Measurements from ENCODE around the gene LAMB1.

DNA sequence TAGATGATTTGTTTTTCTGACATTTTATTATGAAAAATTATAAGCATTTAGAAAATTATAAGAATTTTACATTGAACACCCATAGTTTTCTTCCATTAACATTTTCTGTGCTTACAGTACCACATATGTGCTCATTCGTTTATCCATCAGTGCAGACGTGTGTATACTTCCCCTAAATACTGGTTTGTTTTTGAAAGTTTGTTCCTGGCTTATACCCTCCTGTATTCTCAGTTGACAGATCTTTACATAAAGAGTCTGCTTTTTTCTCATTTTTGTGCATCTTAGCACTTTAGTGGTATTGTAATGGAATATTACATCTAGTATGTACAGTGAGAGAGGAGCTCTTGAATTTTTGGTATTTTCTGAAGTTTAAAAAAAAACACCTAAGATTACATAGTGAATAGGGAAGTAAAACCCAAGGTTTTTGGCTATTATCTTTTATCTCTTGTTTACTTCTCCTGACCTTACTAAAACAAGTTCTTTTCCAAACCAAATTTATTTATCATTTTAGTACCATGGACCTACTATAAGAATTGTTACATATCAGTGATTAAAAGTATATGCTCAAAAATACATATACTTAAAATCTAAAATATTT is 103.9 kb downstream of the LAMB1 start:
- TF ChIP-seq, protein P1, sequence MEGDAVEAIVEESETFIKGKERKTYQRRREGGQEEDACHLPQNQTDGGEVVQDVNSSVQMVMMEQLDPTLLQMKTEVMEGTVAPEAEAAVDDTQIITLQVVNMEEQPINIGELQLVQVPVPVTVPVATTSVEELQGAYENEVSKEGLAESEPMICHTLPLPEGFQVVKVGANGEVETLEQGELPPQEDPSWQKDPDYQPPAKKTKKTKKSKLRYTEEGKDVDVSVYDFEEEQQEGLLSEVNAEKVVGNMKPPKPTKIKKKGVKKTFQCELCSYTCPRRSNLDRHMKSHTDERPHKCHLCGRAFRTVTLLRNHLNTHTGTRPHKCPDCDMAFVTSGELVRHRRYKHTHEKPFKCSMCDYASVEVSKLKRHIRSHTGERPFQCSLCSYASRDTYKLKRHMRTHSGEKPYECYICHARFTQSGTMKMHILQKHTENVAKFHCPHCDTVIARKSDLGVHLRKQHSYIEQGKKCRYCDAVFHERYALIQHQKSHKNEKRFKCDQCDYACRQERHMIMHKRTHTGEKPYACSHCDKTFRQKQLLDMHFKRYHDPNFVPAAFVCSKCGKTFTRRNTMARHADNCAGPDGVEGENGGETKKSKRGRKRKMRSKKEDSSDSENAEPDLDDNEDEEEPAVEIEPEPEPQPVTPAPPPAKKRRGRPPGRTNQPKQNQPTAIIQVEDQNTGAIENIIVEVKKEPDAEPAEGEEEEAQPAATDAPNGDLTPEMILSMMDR (IDR thresholded peaks at IDR 0.05), result no peak
- TF ChIP-seq POLR2A (IDR thresholded peaks at IDR 0.05), result no peak
